Trophoblast cell (in vitro differentiated cells and primary cell): ENCODE measurements around the gene UBASH3B.

ENCODE experiments used
- DNase-seq, 2 donors: peaks; one replicate each; pipeline ENCODE4 v3.0.0-alpha.2; 2016
- H2AFZ ChIP-seq: 2 replicates; pipeline ENCODE4 v1.6.1; 2013; ENCODE audit warnings: low read length, moderate library complexity, mild to moderate bottlenecking; ENCODE audit not compliant: insufficient read depth, poor library complexity
- H2AK5ac ChIP-seq: 2 replicates; pipeline ENCODE4 v1.6.1; 2013; ENCODE audit warnings: mild to moderate bottlenecking, low read length
- H2BK120ac ChIP-seq: 2 replicates; pipeline ENCODE4 v1.6.1; 2013; ENCODE audit warnings: low read length, mild to moderate bottlenecking, moderate library complexity; ENCODE audit not compliant: insufficient read depth, poor library complexity
- H2BK12ac ChIP-seq: 2 replicates; pipeline ENCODE4 v1.6.1; 2013; ENCODE audit warnings: mild to moderate bottlenecking, low read length, moderate library complexity
- H2BK5ac ChIP-seq: 2 replicates; pipeline ENCODE4 v1.6.1; 2013; ENCODE audit warnings: low read length, low read depth, moderate library complexity, mild to moderate bottlenecking; ENCODE audit not compliant: poor library complexity
- H3K14ac ChIP-seq: 2 replicates; pipeline ENCODE4 v1.6.1; 2013; ENCODE audit warnings: mild to moderate bottlenecking, low read length
- H3K18ac ChIP-seq: 2 replicates; pipeline ENCODE4 v1.6.1; 2013; ENCODE audit warnings: mild to moderate bottlenecking, low read length
- H3K23ac ChIP-seq: 2 replicates; pipeline ENCODE4 v1.6.1; 2013; ENCODE audit warnings: low read length
- H3K27ac ChIP-seq: 2 replicates; pipeline ENCODE4 v1.5.1; 2013; ENCODE audit warnings: low read depth, mild to moderate bottlenecking, inconsistent platforms, low read length, moderate library complexity
- H3K27me3 ChIP-seq: 2 replicates; pipeline ENCODE4 v1.6.1; 2013; ENCODE audit warnings: inconsistent platforms, mild to moderate bottlenecking, low read length, moderate library complexity; ENCODE audit not compliant: insufficient read depth
- H3K36me3 ChIP-seq, 2 experiments: 1 replicate in 1 of 2; 2 replicates in 1 of 2; pipeline ENCODE4 v1.6.1; 2013; ENCODE audit warnings: low read length in 2 of 2, mild to moderate bottlenecking in 2 of 2, moderate library complexity in 1 of 2; ENCODE audit not compliant: insufficient read depth in 2 of 2, control insufficient read depth in 1 of 2
- H3K4ac ChIP-seq: 2 replicates; pipeline ENCODE4 v1.6.1; 2013; ENCODE audit warnings: low read depth, mild to moderate bottlenecking, low read length, moderate library complexity
- H3K4me1 ChIP-seq, 2 experiments: 1 replicate in 1 of 2; 2 replicates in 1 of 2; pipeline ENCODE4 v1.6.1; 2013; ENCODE audit warnings: low read length in 2 of 2, mild to moderate bottlenecking in 2 of 2, moderate library complexity in 1 of 2; ENCODE audit not compliant: insufficient read depth in 2 of 2, control insufficient read depth in 1 of 2
- H3K4me2 ChIP-seq: 2 replicates; pipeline ENCODE4 v1.6.1; 2013; ENCODE audit warnings: inconsistent platforms, mild to moderate bottlenecking, low read length, moderate library complexity
- H3K4me3 ChIP-seq: 2 replicates; pipeline ENCODE4 v1.5.1; 2013; ENCODE audit warnings: mild to moderate bottlenecking, low read depth, low read length, inconsistent platforms
- H3K79me1 ChIP-seq: one replicate; pipeline ENCODE4 v1.6.1; 2013; ENCODE audit warnings: low read length
- H3K79me2 ChIP-seq: 2 replicates; pipeline ENCODE4 v1.6.1; 2013; ENCODE audit warnings: low read length, mild to moderate bottlenecking; ENCODE audit not compliant: control insufficient read depth, insufficient read depth, poor library complexity
- H3K9ac ChIP-seq: 2 replicates; pipeline ENCODE4 v1.6.1; 2013; ENCODE audit warnings: mild to moderate bottlenecking, low read length
- H3K9me3 ChIP-seq: 2 replicates; pipeline ENCODE4 v1.6.1; 2013; ENCODE audit warnings: low read depth, mild to moderate bottlenecking, control low read depth, inconsistent platforms, low read length; ENCODE audit not compliant: insufficient read depth
- H4K12ac ChIP-seq: 2 replicates; pipeline ENCODE4 v1.6.1; 2013; ENCODE audit warnings: low read depth, mild to moderate bottlenecking, low read length, moderate library complexity
- H4K8ac ChIP-seq: 2 replicates; pipeline ENCODE4 v1.6.1; 2013; ENCODE audit warnings: low read depth, mild to moderate bottlenecking, low read length, moderate library complexity
- H4K91ac ChIP-seq: one replicate; pipeline ENCODE4 v1.6.1; 2013; ENCODE audit warnings: low read depth, mild to moderate bottlenecking, low read length, moderate library complexity
- WGBS: extraction: QIAGEN DNeasy Blood & Tissue Kit; methylation state at CpG from one replicate; pipeline ENCODE4 v1.1.7; 2013; ENCODE audit warnings: missing lambda C conversion rate; ENCODE audit not compliant: insufficient read length, insufficient coverage; ENCODE audit errors: extremely low coverage; 5-methylcytosine and 5-hydroxymethylcytosine counted together

Gene UBASH3B

GRCh38 chr11:122743097-122743741 is 87.7 kb downstream of the UBASH3B start:
- no peak for DNase-seq
- no CpG with 5 or more reads among the region's 6 CpGs for WGBS
- no peak overlapping the region for H3K4ac ChIP-seq
- H3K4me2 ChIP-seq, result no peak overlapping the region
- no peak overlapping the region for H3K18ac ChIP-seq
- no peak overlapping the region for H4K8ac ChIP-seq
- no peak overlapping the region for H3K9ac ChIP-seq
- H3K36me3 ChIP-seq, result peaks cover 0 to 5% of the 10 kb centered on the region in 2 experiments
- H2AK5ac ChIP-seq, result no peak overlapping the region
- no peak overlapping the region for H3K4me3 ChIP-seq
- no peak overlapping the region for H2BK5ac ChIP-seq
- H4K12ac ChIP-seq, result no peak overlapping the region
- no peak overlapping the region for H2AFZ ChIP-seq
- H3K27ac ChIP-seq, result no peak overlapping the region
- no peak overlapping the region for H2BK120ac ChIP-seq
- H3K4me1 ChIP-seq, result peaks cover 7 to 18% of the 10 kb centered on the region in 2 experiments
- H3K27me3 ChIP-seq, result no peaks in the 10 kb centered on the region
- H3K79me1 ChIP-seq, result peaks cover 3% of the 10 kb centered on the region
- no peak overlapping the region for H3K14ac ChIP-seq
- no peaks in the 10 kb centered on the region for H3K9me3 ChIP-seq
- H4K91ac ChIP-seq, result no peak overlapping the region
- H3K23ac ChIP-seq, result no peak overlapping the region
- H3K79me2 ChIP-seq, result peaks cover 2% of the 10 kb centered on the region
- no peak overlapping the region for H2BK12ac ChIP-seq

- H3K27ac ChIP-seq, result no peak overlapping the region
- H2BK12ac ChIP-seq, result no peak overlapping the region
- peaks cover 3% of the 10 kb centered on the region for H3K79me1 ChIP-seq
- H4K8ac ChIP-seq, result no peak overlapping the region
- H3K4ac ChIP-seq, result no peak overlapping the region
- no peak overlapping the region for H3K4me2 ChIP-seq
- H3K14ac ChIP-seq, result no peak overlapping the region
- no CpG with 5 or more reads among the region's 6 CpGs for WGBS
- no peaks in the 10 kb centered on the region for H3K27me3 ChIP-seq
- H4K12ac ChIP-seq, result no peak overlapping the region
- peak overlapping the region; percentile 1 for H3K18ac ChIP-seq
- H3K9ac ChIP-seq, result no peak overlapping the region
- H3K79me2 ChIP-seq, result peaks cover 2% of the 10 kb centered on the region
- no peak overlapping the region for H3K4me3 ChIP-seq
- no peak overlapping the region for H2BK5ac ChIP-seq
- H3K4me1 ChIP-seq, result peaks cover 7 to 18% of the 10 kb centered on the region in 2 experiments
- peaks cover 3 to 6% of the 10 kb centered on the region in 2 experiments for H3K36me3 ChIP-seq
- H3K23ac ChIP-seq, result no peak overlapping the region
- DNase-seq, result no peak
- no peak overlapping the region for H2AFZ ChIP-seq
- H4K91ac ChIP-seq, result no peak overlapping the region
- no peaks in the 10 kb centered on the region for H3K9me3 ChIP-seq
- H2BK120ac ChIP-seq, result no peak overlapping the region
- H2AK5ac ChIP-seq, result no peak overlapping the region
Observed at GRCh38 chr11:122743949-122744348, 88.4 kb downstream of the UBASH3B start.

- Histone ChIP-seq H3K14ac (no peak overlapping the region), H2BK120ac (no peak overlapping the region), H3K4me1 (peaks cover 7 to 18% of the 10 kb centered on the region in 2 experiments), H4K8ac (no peak overlapping the region), H4K91ac (no peak overlapping the region), H3K23ac (no peak overlapping the region), H2AFZ (no peak overlapping the region), H2AK5ac (no peak overlapping the region), H3K79me2 (peaks cover 2% of the 10 kb centered on the region), H3K27me3 (no peaks in the 10 kb centered on the region), H3K9ac (no peak overlapping the region), H3K4me3 (no peak overlapping the region), H4K12ac (no peak overlapping the region), H3K4ac (no peak overlapping the region), H3K4me2 (no peak overlapping the region), H3K9me3 (no peaks in the 10 kb centered on the region), H2BK5ac (no peak overlapping the region), H3K18ac (peak overlapping the region; percentile 1), H3K36me3 (peaks cover 4 to 7% of the 10 kb centered on the region in 2 experiments), H2BK12ac (no peak overlapping the region), H3K27ac (no peak overlapping the region), H3K79me1 (peaks cover 3% of the 10 kb centered on the region)
- no peak for DNase-seq
- WGBS, result no CpG with 5 or more reads among the region's 5 CpGs
Observed at GRCh38 chr11:122744357-122744756, 88.8 kb downstream of the UBASH3B start.

GRCh38 chr11:122745111-122745510 is 89.6 kb downstream of the UBASH3B start:
- H3K18ac ChIP-seq, result no peak overlapping the region
- H2AFZ ChIP-seq, result no peak overlapping the region
- WGBS, result no CpG with 5 or more reads among the region's 2 CpGs
- H3K9me3 ChIP-seq, result no peaks in the 10 kb centered on the region
- no peak overlapping the region for H2BK5ac ChIP-seq
- no peak overlapping the region for H3K14ac ChIP-seq
- H3K4ac ChIP-seq, result no peak overlapping the region
- no peak overlapping the region for H2BK12ac ChIP-seq
- no peak overlapping the region for H3K4me3 ChIP-seq
- H2BK120ac ChIP-seq, result no peak overlapping the region
- H3K79me2 ChIP-seq, result peaks cover 2% of the 10 kb centered on the region
- H4K12ac ChIP-seq, result no peak overlapping the region
- H3K27me3 ChIP-seq, result no peaks in the 10 kb centered on the region
- no peak overlapping the region for H3K23ac ChIP-seq
- no peak overlapping the region for H3K9ac ChIP-seq
- H4K8ac ChIP-seq, result no peak overlapping the region
- peaks cover 7 to 18% of the 10 kb centered on the region in 2 experiments for H3K4me1 ChIP-seq
- no peak overlapping the region for H3K4me2 ChIP-seq
- H2AK5ac ChIP-seq, result no peak overlapping the region
- DNase-seq, result no peak
- H4K91ac ChIP-seq, result no peak overlapping the region
- peaks cover 5 to 7% of the 10 kb centered on the region in 2 experiments for H3K36me3 ChIP-seq
- peaks cover 3% of the 10 kb centered on the region for H3K79me1 ChIP-seq
- H3K27ac ChIP-seq, result no peak overlapping the region
